Endothelial cell of umbilical vein (primary cell): ENCODE results near the gene SLC30A7. TPM values are rescaled to one million over a fixed set of nuclear protein-coding genes. Genes with fewer than 3 reads are reported as not detected.
"Not testable (repeated sequence)": the region's sequence is repeated elsewhere in the genome, so short reads cannot be mapped to it uniquely, and the experiment has no call there.

Experiments
- BruUV-seq: library from RNA; stranded (reverse); fragments of 400-500 nt; replicated peaks from 2 replicates; lab custom pipeline; 2021; lab: Mats Ljungman, UMichigan
- CTCF ChIA-PET: fragments of 300-600, 350-600 bp; sonication (Branson Sonifier 250); formaldehyde crosslinking; loops from one replicate; lab custom pipeline; 2021; ENCODE audit warnings: antibody characterized with exemption, inconsistent platforms; lab: Charles Lee
- POLR2A ChIA-PET: fragments of 300-600, 350-600 bp; sonication (Branson Sonifier 250); formaldehyde crosslinking; loops from one replicate; lab custom pipeline; 2021; ENCODE audit warnings: antibody characterized with exemption, inconsistent platforms; lab: Charles Lee
- DNase-seq: peaks from one replicate; pipeline ENCODE4 v3.0.0-alpha.2; 2011; ENCODE audit warnings: low read depth, low spot score
- FAIRE-seq: peaks from 2 replicates; lab custom pipeline; 2011; peaks lifted over from hg19 to GRCh38; lab: Jason Lieb, UNC
- H2AFZ ChIP-seq: 2 replicates; pipeline ENCODE4 v1.6.0; 2012; ENCODE audit warnings: low read depth, low read length, control low read depth, inconsistent platforms
- H3K27ac ChIP-seq: 2 replicates; pipeline ENCODE4 v1.5.1; 2011; ENCODE audit warnings: low read depth, mild to moderate bottlenecking, control low read depth, low read length, moderate library complexity; ENCODE audit not compliant: insufficient read depth
- H3K27me3 ChIP-seq, 2 experiments: 2 replicates each; pipeline versions ENCODE4 v1.6.0 to v1.6.1; 2011; ENCODE audit warnings: low read length in 2 of 2, mixed read lengths in 1 of 2; ENCODE audit not compliant: control insufficient read depth in 2 of 2, insufficient read depth in 2 of 2
- H3K36me3 ChIP-seq, 2 experiments: 2 replicates in 1 of 2; 3 replicates in 1 of 2; pipeline ENCODE4 v1.5.1; 2011; ENCODE audit warnings: low read length in 2 of 2, mild to moderate bottlenecking in 1 of 2, moderate library complexity in 1 of 2; ENCODE audit not compliant: control insufficient read depth in 2 of 2, insufficient read depth in 2 of 2; ENCODE audit errors: extremely low read depth in 1 of 2
- H3K4me1 ChIP-seq: 3 replicates; pipeline ENCODE4 v1.5.1; 2011; ENCODE audit warnings: mild to moderate bottlenecking, low read length; ENCODE audit not compliant: control insufficient read depth, insufficient read depth; ENCODE audit errors: extremely low read depth
- H3K4me2 ChIP-seq: 2 replicates; pipeline ENCODE4 v1.6.1; 2011; ENCODE audit warnings: low read length, control low read depth, mixed read lengths; ENCODE audit not compliant: insufficient read depth
- H3K4me3 ChIP-seq, 3 experiments: fragments of 200-600 bp in 1 of 3; sonication (generic), shearing (Covaris generic) in 1 of 3; replicated peaks in 1 of 3; 2 replicates each; pipeline ENCODE4 v1.5.1; 2011 to 2016; ENCODE audit warnings: control low read depth in 3 of 3, low read length in 3 of 3, mild to moderate bottlenecking in 2 of 3, inconsistent platforms in 1 of 3, low read depth in 1 of 3, moderate library complexity in 1 of 3; ENCODE audit not compliant: insufficient read depth in 1 of 3
- H3K79me2 ChIP-seq: 2 replicates; pipeline ENCODE4 v1.6.0; 2012; ENCODE audit warnings: low read length, inconsistent platforms; ENCODE audit not compliant: control insufficient read depth, insufficient read depth
- H3K9ac ChIP-seq: replicated peaks from 2 replicates; pipeline ENCODE3; 2011; ENCODE audit warnings: low read length, control low read depth; ENCODE audit not compliant: insufficient read depth; ENCODE audit errors: extremely low read depth
- H3K9me1 ChIP-seq: replicated peaks from 3 replicates; pipeline ENCODE4 v1.6.0; 2011; ENCODE audit warnings: mild to moderate bottlenecking, low read length; ENCODE audit not compliant: control insufficient read depth, insufficient read depth; ENCODE audit errors: extremely low read depth
- H3K9me3 ChIP-seq: replicated peaks from 2 replicates; pipeline ENCODE4 v1.5.1; 2012; ENCODE audit warnings: low read length, inconsistent platforms; ENCODE audit not compliant: control insufficient read depth, insufficient read depth
- H4K20me1 ChIP-seq: replicated peaks from 2 replicates; pipeline ENCODE3; 2011; ENCODE audit warnings: mild to moderate bottlenecking, low read length; ENCODE audit not compliant: control insufficient read depth, insufficient read depth; ENCODE audit errors: extremely low read depth
- FOS ChIP-seq: IDR thresholded peaks from 2 replicates; pipeline ENCODE4 v1.6.1; 2011; ENCODE audit warnings: mild to moderate bottlenecking, low read length, moderate library complexity, borderline replicate concordance; ENCODE audit not compliant: insufficient read depth
- GATA2 ChIP-seq: IDR thresholded peaks from 2 replicates; pipeline ENCODE4 v1.7.0; 2011; ENCODE audit warnings: low read depth, mild to moderate bottlenecking, moderate library complexity, mixed read lengths, low read length; ENCODE audit not compliant: insufficient read length, insufficient read depth
- JUN ChIP-seq: IDR thresholded peaks from 2 replicates; pipeline ENCODE4 v1.6.1; 2011; ENCODE audit warnings: borderline replicate concordance, low read depth; ENCODE audit not compliant: insufficient read length, insufficient read depth
- MYC ChIP-seq: IDR thresholded peaks from one replicate; pipeline ENCODE4 v1.6.1; 2011; ENCODE audit warnings: mild to moderate bottlenecking, low read depth, low read length
- POLR2A ChIP-seq: IDR thresholded peaks from 2 replicates; pipeline ENCODE4 v1.6.1; 2012; ENCODE audit warnings: low read depth, mild to moderate bottlenecking, control low read depth, low read length
- POLR2AphosphoS5 ChIP-seq: IDR thresholded peaks from 2 replicates; pipeline ENCODE4 v1.6.1; 2012; ENCODE audit warnings: low read depth, mild to moderate bottlenecking, control low read depth, low read length, moderate library complexity; ENCODE audit not compliant: insufficient read depth
- dilution Hi-C: fragments of 300-500 bp; cut with MboI; formaldehyde crosslinking; loops from one replicate; pipeline ENCODE4 v1.15.0; 2019; ENCODE audit warnings: low sequenced_read_pairs; ENCODE audit not compliant: extremely low pct_ligation_motif_present
- intact Hi-C: fragments of 100-400 bp; cut with micrococcal nuclease; formaldehyde crosslinking; loops from one replicate; pipeline ENCODE4 v1.10.0; 2022
- polyA plus RNA-seq, 4 experiments: library from polyadenylated mRNA; depleted of rRNA in 3 of 4; stranded (reverse) in 3 of 4; unstranded in 1 of 4; fragments of >200 nt; gene quantifications; 2 replicates each; pipeline versions ENCODE4 v1.2.1 to v1.2.3, GENCODE V29; 2011 to 2012; ENCODE audit warnings: missing spikeins in 1 of 4
- total RNA-seq: library from RNA; stranded (reverse); gene quantifications from 2 replicates; pipeline ENCODE4 v1.2.3, GENCODE V29; 2021
- TF ChIP-seq, protein P1 (sequence below), 2 donors: IDR thresholded peaks; 1 replicate in 1 of 2; 2 replicates in 1 of 2; pipeline ENCODE4 v1.5.1; 2011; ENCODE audit warnings: low read length in 2 of 2, mild to moderate bottlenecking in 2 of 2, moderate library complexity in 2 of 2, control low read depth in 1 of 2, inconsistent platforms in 1 of 2, low read depth in 1 of 2; ENCODE audit not compliant: insufficient read depth in 1 of 2; ENCODE audit errors: extremely low read depth in 1 of 2
- TF ChIP-seq, protein P2 (sequence below): IDR thresholded peaks from 2 replicates; pipeline ENCODE4 v1.6.1; 2011; ENCODE audit not compliant: insufficient read depth, insufficient read length

SLC30A7 gene
- total and polyA plus RNA-seq, 2 donors (not counting 3 experiments of a cell fraction or from before 2014, with no cell fraction given): 9.3 to 38.6 TPM

DNA sequence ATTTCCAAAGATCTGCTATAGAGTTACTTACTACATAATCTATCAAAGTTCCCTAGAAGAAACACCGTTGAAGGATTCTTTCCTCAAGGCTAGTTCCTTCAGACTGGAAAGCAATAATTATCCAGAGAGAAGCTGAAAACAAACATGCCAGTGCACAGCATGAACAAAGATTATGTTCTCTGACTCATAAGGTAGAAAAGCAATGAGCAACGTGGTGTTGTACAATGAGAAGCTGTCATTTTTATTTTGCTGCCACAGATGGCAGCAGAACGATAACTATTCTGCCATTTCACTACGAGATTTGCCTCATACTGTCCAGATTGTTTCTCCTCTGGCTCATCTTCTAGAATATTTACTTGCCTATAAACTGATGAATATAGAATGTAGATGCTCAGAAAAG lies 11.9 kb upstream of the SLC30A7 start:
- Histone ChIP-seq H3K27me3 (no peaks in the 10 kb centered on the region), H3K4me3 (no peak overlapping the region), H3K9me3 (no peaks in the 10 kb centered on the region), H3K27ac (no peak overlapping the region), H3K4me1 (peaks cover 14% of the 10 kb centered on the region), H4K20me1 (no peaks in the 10 kb centered on the region), H3K36me3 (no peaks in the 10 kb centered on the region), H2AFZ (no peak overlapping the region), H3K9me1 (no peaks in the 10 kb centered on the region), H3K4me2 (no peak overlapping the region), H3K79me2 (no peaks in the 10 kb centered on the region), H3K9ac (no peak overlapping the region)
- dilution Hi-C loops (no loop called here), intact Hi-C loops (no loop called here)
- DNase-seq (peak; percentile 76), FAIRE-seq (peak; percentile 77)
- BruUV-seq: no TSS peak
- CTCF ChIA-PET: interaction anchor here (0.7 to 4.0 kb wide), 9 partner anchors 10 to 474 kb away, joined by 3 to 23 read pairs (median 6); partner anchors contain the start of genes EXTL2 and SLC30A7
- TF ChIP-seq POLR2AphosphoS5 (no peak), JUN (peak; percentile 15), GATA2 (no peak), POLR2A (no peak), FOS (peak; percentile 52), MYC (no peak)
- TF ChIP-seq, protein P1, sequence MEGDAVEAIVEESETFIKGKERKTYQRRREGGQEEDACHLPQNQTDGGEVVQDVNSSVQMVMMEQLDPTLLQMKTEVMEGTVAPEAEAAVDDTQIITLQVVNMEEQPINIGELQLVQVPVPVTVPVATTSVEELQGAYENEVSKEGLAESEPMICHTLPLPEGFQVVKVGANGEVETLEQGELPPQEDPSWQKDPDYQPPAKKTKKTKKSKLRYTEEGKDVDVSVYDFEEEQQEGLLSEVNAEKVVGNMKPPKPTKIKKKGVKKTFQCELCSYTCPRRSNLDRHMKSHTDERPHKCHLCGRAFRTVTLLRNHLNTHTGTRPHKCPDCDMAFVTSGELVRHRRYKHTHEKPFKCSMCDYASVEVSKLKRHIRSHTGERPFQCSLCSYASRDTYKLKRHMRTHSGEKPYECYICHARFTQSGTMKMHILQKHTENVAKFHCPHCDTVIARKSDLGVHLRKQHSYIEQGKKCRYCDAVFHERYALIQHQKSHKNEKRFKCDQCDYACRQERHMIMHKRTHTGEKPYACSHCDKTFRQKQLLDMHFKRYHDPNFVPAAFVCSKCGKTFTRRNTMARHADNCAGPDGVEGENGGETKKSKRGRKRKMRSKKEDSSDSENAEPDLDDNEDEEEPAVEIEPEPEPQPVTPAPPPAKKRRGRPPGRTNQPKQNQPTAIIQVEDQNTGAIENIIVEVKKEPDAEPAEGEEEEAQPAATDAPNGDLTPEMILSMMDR (IDR thresholded peaks at IDR 0.05; ENCODE audit: extremely low read depth in 1 of 2, insufficient read depth in 1 of 2, low read depth in 1 of 2, low read length in 2 of 2): peak in 1 of 2 donors; percentile 5
- TF ChIP-seq, protein P2, sequence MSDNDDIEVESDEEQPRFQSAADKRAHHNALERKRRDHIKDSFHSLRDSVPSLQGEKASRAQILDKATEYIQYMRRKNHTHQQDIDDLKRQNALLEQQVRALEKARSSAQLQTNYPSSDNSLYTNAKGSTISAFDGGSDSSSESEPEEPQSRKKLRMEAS: no peak
- POLR2A ChIA-PET: no interaction called here

DNA sequence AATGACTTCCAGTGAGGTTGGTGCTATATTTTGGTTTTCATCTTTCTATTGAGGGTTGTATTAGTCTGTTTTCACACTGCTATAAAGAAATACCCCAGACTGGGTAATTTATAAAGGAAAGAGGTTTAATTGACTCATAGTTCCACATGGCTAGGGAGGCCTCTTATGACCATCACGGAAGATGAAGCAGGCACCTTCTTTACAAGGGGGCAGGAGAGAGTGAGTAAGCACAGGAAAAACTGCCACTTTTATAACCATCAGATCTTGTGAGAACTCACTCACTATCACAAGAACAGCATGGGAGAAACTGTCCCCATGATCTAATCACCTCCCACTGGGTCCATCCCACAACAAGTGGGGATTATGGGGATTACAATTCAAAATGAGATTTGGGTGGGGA lies 6.9 kb upstream of the SLC30A7 start:
- H3K4me1 ChIP-seq: peaks cover 13% of the 10 kb centered on the region
- H4K20me1 ChIP-seq, FAIRE-seq, intact Hi-C loops, H3K9ac ChIP-seq, DNase-seq, POLR2A ChIA-PET, H2AFZ ChIP-seq, H3K27ac ChIP-seq, H3K36me3 ChIP-seq, H3K4me3 ChIP-seq, H3K9me1 ChIP-seq, H3K4me2 ChIP-seq, CTCF ChIA-PET, H3K27me3 ChIP-seq, dilution Hi-C loops, BruUV-seq, H3K9me3 ChIP-seq: not testable (repeated sequence)
- peaks cover 25% of the 10 kb centered on the region for H3K79me2 ChIP-seq

DNA sequence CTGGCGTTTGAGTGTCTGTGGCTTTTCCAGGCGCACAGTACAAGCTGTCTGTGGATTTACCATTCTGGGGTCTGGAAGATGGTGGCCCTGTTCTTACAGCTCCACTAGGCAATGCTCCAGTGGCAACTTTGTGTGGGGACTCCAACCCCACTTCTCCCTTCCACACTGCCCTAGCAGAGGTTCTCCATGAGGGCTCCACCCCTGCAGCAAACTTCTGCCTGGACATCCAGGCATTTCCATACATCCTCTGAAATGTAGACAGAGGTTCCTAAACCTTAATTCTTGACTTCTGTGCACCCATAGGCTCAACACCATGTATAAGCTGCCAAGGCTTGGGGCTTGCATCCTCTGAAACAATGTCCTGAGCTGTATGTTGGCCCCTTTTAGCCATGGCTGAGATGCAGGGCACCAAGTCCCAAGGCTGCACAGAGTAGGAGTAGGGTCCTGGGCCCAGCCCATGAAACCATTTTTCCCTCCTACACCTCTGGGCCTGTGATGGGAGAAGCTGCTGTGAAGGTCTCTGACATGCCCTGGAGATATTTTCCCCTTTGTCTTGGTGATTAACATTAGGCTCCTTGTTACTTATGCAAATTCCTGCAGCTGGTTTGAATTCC lies 5.9 kb upstream of the SLC30A7 start:
- H3K9me3 ChIP-seq, H3K4me3 ChIP-seq, H4K20me1 ChIP-seq, CTCF ChIA-PET, DNase-seq, H3K4me2 ChIP-seq, H3K27ac ChIP-seq, POLR2A ChIA-PET, H2AFZ ChIP-seq, dilution Hi-C loops, H3K27me3 ChIP-seq, BruUV-seq, FAIRE-seq, H3K9me1 ChIP-seq, H3K36me3 ChIP-seq, H3K9ac ChIP-seq: not testable (repeated sequence)
- Histone ChIP-seq H3K4me1 (peaks cover 12% of the 10 kb centered on the region), H3K79me2 (peaks cover 25% of the 10 kb centered on the region)
- intact Hi-C loops: loop anchor here (5.0 to 10.0 kb wide), 2 partner anchors 538 to 755 kb away; partner anchors contain the start of genes CDC14A, SASS6 and TRMT13
